ENCODE measurements around the gene RTKN2.

GRCh38 chr10:62284221-62284620 lies 15.6 kb upstream of the RTKN2 start:
- TF ChIP-seq CTCF (IDR thresholded peaks at IDR 0.05; ENCODE audit: insufficient read depth, low read length), result no peak
- no peak for TF ChIP-seq REST (IDR thresholded peaks at IDR 0.05; ENCODE audit: insufficient replicate concordance, low read depth)

Measured in HL-60 (cell line).